HG03442 (cell line): ENCODE data around the gene NCEH1.
"Not testable (repeated sequence)": the region's sequence is repeated elsewhere in the genome, so short reads cannot be mapped to it uniquely, and the experiment has no call there.

Source experiments
- ATAC-seq: cut with Tn5 transposase; IDR thresholded peaks from one replicate; pipeline ENCODE4 v1.9.1; 2021; ENCODE audit warnings: mild to moderate bottlenecking, moderate library complexity; ENCODE audit not compliant: unreplicated experiment

NCEH1 gene, protein sequence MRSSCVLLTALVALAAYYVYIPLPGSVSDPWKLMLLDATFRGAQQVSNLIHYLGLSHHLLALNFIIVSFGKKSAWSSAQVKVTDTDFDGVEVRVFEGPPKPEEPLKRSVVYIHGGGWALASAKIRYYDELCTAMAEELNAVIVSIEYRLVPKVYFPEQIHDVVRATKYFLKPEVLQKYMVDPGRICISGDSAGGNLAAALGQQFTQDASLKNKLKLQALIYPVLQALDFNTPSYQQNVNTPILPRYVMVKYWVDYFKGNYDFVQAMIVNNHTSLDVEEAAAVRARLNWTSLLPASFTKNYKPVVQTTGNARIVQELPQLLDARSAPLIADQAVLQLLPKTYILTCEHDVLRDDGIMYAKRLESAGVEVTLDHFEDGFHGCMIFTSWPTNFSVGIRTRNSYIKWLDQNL

DNA sequence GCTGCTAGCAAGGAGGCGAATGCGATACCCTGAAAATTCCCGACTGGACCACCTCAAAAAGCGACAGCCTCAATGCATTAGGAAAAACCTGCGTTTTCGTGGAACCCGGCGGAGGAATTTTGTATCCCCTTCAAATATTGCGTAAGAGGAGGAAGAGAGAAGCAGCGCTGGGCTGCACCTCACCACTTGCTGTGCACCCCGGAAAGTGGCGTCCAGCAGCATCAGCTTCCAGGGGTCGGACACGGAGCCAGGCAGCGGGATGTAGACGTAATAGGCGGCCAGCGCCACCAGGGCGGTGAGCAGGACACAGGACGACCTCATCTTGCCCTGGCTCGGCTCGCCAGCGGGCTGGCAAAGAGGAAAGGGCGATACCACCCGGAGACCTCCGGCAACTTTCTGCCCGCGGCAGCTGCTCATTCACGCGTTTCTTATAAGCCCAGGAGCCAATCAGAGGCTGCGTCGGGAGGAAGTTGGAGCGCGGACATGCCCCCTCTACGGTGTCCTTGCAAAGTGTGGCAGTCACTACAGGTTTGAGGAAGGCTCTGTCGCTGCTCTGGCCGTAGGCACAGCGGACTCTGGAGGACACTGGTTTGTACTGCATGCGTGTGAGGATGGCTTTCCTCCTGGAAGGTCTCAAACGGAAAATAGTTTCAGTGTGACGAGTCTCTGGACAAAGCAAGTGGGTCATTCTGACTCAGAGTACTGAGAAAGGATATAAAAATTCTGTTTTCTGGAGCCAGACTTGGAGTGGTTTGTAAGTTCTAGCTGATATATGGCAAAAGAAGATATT lies at the start of gene NCEH1:
Gene NCEH1 (minus strand): TSS at position 404 of the 790 bp plus-strand sequence. CDS start 83 bp downstream, at position 321.
- ATAC-seq: peak; percentile 100

DNA sequence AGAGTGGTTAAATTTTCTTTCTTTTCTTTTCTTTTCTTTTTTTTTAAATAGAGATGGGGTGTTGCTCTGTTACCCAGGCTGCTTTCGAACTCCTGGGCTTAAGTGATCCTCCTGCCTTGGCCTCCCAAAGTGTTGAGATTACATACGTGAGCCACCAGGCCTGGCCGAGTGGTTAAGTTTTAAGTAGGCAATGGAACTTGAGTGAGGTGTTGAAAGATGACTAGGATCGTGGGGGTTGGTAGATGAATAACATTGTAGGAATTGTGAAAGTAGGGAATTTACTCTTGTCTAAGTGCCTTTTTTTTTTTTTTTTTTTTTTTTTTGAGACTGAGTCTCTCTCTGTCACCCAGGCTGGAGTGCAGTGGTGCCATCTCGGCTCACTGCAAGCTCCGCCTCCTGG lies 49.5 kb upstream of the NCEH1 start:
- not testable (repeated sequence) for ATAC-seq

DNA sequence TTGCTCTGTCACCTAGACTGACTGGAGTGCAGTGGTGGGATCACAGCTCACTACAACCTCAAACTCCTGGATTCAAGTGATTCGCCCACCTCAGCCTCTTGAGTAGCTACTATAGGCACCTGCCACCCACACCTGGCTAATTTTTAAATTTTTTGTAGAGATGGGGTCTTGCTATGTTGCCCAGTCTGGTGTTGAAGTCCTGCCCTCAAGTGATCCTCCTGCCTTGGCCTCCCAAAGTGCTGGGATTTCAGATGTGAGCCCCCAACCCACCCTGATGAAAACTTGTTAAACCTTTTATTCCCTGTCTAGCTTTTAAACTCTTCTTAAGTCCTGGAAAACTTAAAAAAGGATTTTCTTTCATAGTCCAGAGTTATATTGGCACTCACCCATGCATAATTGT lies 42.3 kb upstream of the NCEH1 start:
- no peak for ATAC-seq

DNA sequence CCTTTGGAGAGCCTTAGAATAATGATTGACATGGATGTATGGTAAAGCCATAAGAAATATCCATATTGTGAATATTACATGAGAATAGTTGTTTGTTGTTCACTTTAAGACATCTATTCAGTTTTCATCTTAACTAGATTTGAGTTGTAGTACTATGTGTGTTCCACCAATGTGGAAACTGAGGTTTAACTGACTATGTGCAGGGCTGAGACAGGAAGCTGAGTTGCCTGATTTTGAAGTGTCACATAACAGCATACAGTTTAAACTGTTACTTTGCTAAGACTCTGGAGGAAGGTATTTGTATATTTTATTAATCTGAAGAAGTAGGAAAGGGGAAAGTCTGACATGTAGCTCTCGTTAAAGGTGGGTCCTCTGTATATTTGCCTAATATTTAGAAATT lies 41.8 kb upstream of the NCEH1 start:
- ATAC-seq: no peak

DNA sequence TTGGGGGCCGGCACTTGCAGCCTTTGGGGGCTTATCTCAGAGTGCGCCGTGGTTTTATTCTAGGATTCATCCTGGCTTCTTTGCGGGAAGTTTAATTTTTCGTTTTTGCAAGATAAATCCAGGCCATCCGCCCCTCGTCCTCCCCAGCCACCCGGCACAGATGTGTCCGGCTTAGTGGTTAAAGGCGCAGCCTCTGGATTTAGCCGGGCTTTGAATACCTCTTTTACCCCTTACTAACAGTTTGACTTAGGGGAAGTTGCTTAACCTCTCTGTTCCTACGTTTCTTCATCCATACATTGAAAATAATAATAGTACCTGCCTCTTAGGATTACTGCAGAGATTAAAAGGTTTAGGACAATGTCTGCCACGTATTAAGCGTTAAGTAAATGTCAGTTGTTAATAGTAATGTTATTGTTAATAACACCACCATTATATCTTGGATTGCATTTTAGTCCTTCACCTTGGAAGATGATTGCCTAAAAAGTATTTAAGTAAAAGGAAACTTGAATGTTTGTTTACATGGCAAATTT lies 40.4 kb upstream of the NCEH1 start:
- ATAC-seq: peak; percentile 11

DNA sequence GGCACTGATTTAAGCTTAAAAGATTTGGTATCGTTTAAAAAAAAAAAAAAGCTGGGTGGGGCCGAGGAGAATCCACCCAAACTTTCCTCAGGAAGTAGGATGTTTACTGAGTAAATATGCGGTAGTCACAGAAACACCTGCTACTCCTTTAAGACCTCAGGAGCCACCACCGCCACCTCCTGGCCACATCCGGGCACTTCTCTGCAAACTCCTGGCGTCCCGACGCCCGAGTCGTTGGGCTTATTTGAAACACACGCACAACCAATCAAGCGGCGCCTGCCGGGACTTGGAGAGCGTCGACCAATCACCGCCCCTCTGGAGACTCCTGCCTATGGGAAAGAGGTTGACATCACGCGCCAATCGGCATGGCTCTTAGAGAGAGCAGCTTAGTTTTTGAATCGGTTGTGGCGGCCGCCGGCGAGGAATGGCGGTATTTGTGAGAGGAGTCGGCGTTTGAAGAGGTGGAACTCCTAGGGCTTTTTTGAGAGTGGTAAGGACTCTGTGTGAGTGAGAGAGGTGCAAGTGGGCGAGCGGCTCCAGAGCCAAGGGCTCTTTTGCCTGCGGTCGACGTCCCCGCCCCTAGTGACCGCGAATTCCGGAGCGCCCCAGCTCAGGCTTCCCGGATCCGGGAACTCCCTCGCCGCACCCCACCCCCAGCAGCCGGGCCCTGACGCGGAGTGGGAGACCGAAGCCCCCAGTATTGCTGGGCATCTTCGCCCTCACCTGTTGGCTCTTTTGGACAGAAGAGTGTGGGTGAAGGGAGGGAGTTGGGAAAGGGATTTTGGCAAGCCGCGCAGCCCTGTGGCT lies 39.7 kb upstream of the NCEH1 start, which contains the start of gene ECT2:
Gene ECT2 (plus strand): TSS at position 359 of the 807 bp plus-strand sequence. CDS start 3,805 bp downstream, outside the sequence.
- ATAC-seq: peak; percentile 98

DNA sequence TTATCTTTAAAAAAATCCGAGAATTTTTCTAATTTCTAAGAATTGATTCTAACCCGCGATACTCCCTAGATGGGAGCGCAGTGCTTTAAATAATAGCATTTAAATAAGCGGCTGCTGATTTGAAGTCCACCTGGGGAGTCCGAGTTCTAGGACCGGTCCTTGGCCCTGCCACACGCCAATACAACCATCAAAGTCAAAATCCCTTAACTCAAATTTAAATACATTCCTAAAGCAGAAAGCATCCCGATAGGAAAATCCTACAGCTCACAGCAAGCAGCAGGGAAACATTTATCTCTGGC lies 39.2 kb upstream of the NCEH1 start:
- ATAC-seq: no peak

DNA sequence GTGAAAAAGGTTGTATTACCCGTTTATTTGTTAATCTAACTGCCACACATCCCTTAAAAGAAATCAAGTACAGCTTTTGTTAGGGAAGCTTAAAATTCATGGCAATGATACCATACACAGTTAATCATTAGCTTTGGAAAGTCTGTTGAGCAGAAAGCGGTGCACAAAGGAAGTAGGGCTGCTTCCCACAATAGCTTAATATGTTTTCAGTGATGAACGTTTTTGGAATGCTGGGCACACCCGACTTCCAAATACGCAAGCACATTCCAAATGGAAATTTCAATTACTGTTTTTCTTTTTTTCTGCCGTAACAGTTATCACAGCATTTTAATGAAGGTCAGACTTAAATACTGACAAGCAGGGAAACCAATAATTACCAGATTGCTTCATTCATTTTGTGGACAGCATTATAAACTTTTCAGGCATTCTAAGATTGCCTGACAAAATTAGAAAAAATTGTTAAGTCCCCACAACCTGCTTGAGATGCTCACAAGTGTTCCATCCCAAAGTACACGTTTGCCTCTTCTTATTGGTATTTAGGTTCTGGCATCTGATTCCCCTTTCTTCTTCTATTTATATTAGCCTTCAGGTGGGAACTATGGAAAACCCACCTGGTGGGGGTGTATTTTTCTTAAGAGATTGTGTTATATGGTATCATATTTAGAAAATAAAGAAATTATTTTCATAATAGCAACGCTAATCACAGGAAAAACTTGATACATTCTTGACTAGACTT lies 38.5 kb upstream of the NCEH1 start:
- no peak for ATAC-seq

DNA sequence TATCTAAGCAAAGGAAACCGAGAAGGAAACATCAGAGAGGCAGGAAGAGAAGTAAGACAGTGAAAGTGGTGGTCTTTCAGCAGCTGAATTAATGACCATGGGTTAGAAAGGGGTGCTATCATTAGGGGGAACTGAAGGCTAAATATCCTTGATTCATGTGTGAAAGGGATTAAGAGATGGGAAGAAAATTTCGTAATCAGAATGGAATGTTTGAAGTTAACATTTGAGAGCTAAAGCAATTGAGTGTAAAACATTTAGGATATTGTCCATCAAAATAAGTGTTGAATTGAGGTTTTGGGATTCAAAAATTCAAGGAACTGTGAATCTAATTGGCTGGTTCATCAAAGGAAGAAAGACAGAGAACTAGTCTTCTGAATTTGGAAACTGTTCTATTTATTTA lies 35.6 kb upstream of the NCEH1 start:
- ATAC-seq: no peak

DNA sequence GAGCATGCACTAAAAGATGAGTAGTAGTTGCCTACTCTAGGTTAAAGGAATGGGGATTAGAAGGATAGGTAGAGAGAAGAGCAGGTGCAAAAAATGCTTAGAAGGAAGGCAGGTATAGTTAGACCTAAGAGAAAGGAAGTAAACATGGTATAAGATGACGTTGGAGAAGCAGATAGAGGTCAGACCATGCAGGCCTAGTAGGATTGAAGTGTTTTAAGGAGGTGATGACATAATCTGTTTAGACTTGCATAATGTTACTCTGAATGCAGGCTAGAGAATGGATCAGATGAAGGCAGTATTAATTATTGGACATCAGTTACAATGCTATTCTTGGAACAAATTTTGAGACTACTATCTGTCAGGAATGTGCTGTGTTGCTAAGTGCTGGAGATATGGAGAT lies 28.6 kb upstream of the NCEH1 start:
- ATAC-seq: no peak

DNA sequence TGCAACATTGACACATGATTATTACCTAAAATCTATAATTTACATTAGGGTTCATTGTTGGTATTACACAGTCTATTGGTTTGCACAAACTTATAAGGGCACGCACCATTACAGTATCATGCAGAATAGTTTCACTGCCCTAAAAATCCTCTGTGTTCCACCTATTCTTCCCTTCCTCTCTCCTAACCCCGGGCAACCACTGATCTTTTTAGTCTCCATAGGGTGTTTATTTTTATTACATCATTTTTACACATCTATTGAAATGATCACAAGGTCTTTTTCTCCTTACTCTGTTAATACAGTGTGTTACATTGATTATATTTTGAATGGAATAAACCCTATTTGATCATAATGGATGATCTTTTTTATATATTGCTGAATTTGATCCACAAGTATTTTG lies 24.1 kb upstream of the NCEH1 start:
- ATAC-seq: no peak

DNA sequence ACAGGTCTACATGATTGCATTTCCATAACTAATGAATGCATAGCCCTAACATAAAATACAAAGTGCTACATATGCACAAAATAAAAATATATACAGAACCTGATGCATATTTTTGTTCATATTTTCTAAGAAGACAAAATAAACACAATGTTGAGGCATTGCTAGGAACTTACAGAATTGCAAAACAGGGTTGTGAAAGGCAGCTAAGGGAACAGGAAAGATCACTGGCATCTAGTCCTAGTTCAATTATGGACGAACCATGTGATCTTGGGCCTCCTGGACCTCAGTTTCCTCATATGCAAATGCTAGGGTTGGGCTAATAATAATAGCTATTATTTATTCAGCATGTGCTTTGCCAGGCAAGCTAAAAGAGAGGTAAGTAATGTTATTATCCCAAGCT lies 15.5 kb upstream of the NCEH1 start:
- ATAC-seq: no peak

DNA sequence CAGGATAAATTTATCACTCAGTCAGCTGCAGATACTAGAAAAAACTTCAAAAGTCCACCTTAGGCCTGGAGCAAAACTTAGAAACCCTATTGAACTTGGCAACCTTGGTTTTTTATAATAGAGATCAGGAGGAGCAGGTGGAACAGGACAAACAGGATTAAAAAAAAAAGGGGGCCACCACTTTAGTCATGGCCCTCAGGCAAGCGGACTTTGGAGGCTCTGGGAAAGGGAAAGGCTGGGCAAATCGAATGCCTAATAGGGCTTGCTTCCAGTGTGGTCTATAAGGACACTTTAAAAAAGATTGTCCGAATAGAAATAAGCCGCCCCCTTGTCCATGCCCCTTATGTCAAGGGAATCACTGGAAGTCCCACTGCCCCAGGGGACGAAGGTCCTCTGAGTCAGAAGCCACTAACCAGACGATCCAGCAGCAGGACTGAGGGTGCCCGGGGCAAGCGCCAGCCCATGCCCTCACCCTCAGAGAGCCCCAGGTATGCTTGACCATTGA lies 11.7 kb upstream of the NCEH1 start:
- not testable (repeated sequence) for ATAC-seq

DNA sequence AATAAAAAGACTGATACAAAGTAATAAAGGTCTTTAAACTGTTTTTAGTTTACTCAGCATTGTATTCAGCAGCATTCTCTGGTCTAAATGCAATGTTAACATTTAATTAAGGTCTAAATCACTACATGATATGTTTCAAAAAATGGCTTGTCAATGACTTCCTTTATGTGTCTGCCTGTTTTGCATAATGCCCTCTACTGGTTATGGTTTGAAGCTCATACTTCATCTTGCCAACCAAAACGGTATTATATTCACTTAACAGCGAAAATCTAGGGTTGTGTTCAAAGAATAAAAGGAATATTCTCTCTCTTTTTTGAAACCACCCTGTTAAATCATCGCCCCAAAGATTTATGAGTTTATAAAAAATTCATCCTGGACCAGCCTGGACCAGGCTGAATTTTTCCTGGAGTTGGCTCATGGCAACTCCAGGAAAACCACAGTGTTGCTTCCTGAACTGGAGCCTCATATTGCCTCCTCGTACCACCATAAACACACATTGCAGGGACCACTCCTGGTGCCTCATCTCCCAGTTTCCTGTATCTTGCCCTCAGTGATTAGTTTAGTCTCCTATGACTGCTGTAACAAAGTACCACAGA lies 6.7 kb upstream of the NCEH1 start:
- peak; percentile 54 for ATAC-seq

DNA sequence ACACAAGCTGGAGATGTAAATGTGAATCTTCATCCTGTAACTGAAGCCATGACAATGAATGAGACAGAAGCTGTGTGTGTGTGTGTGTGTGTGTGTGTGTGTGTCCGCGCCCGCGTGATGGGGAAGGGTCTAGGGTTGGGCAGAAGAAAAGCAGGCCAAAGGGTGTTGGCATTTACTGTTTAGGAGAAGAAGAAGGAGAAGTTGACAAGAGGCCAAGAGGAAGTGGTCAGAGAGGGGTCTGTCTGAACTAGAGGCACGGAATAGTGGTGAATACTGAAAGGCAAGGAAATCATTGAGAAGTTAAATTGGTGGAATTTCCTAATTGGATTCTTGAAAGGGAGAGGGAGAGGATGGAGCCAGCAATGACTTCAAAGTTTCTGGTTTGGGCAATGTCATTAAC lies 5.6 kb upstream of the NCEH1 start:
- ATAC-seq: no peak

DNA sequence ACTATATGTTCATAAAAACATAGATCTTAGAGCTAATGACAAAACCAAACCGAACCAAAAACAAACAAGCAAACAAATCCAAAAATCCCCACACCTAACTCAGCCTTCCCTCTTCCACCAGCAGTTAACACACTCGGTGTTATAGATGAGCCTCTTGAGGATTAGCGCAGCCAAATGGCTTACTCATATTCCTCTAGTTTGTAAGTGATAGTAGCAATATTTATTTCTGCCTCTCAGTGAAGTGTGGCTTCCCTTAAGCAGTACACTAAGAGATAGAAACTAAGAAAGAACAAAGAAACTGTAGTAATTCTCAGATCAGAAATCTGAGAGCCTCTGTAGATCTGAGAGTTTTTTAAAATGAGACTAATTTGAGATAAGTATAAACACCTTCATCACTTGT lies 2.4 kb upstream of the NCEH1 start:
- no peak for ATAC-seq

DNA sequence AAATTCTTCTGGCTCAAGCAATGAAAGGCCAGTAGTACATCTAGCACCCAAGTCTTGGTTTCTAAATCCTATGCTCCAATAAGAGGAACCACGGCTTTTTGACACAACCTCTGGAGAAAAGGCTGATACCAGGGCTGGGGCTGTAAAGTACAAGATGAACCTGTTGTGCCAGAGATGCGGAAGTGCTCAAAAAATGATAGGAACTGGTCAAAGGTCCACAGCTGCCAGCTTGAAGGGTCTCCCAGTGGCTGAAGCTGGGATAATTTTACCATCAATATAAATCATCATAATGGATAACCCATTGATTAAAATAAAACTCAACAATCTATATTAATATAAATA lies 558 bp upstream of the NCEH1 start:
- no peak for ATAC-seq

DNA sequence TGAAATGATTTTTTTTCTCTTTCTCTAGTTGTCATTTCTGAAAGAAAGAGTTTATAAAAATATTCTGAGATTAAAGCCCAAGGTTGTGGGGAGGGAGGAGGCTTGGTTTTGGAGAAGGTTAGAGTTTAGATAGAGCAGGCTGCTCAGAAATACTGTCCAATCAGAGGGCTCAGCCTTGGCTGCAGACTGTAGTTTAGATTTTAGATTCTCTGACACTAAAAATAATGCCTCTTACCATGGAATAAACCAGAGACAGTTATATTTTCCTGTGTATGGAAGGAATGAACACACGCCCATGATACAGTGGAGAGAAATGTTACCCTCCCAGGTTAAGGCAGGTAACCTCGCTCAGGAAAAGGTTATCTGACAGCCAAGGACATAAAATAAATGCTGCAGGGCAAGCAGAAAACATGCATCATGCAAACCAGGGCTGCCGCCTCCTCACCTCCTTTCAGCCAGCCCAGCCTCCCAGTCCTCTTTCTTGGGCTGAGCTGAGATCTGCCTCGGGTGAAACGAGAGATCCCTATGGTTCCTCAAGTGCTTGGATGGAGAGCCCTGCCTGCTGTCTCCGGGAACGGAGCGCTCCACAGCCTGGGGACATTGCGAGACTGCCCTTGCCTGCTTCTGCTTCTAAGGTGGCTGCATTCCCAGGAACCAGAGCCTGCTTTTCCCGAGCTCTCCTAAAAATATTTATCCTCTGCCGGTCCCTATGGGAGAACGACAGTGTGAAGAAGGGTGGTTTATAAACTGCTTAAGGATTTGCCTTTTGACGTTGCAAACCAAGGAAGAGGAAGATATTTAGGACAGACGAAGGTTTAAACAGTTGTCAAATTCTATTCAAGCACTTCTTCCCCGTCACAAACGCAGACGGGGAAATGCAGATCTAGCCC lies 848 bp downstream of the NCEH1 start:
- ATAC-seq: no peak
